HPDE6-E6E7 (cell line): ENCODE results near the gene ZNF630.
"Not testable (repeated sequence)": the region's sequence is repeated elsewhere in the genome, so short reads cannot be mapped to it uniquely, and the experiment has no call there.

Experiments
- DNase-seq: peaks from one replicate; pipeline ENCODE4 v3.0.0; 2011; ENCODE audit warnings: missing footprints; ENCODE audit errors: extremely low spot score

ZNF630 gene

DNA sequence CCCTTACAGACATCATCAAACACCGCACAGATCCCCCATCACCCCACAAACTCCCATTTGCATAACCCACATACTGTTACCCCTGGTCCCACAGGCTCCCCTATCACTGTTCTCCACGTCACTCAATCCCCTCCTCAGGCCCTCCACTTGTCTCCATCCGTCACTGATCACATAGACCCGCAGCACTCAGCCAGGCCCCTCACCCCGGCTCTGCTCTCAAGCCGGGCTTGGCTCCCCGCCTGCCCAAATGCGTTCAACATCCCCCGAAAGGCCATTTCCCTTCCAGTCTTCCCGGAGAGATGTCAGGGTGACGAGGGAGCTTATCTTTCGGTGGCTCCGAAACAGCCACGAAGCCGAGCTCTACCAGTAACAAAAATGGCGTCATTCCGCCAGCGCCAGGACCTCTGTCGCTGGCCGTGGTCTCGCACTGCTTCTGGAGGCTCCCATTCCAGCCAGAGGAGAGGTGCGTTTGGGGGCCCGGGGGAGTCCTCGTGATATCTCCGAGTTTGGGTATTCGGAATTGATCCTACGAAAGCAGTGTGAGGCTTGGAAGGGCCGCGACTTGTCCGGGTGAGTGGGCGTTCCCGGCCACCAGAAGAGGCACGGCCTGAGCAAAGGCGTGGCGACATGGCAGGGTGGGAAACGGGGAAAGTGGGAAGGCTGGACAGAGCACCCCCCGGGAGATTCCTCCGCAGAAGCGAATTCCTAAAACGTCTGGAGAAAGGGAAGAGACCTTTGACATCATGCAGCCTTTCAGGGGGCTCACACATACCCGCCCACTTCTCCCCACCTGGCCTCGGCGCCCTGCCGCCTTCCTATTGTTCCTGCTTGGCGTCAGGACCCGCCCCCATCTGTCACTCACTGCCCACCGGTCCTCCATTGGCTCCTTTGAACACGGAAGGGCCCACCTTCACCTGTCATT, at the start of gene ZNF630:
Gene ZNF630, minus strand, starts transcription at position 577 of the 922 bp plus-strand sequence. CDS start 4,754 bp downstream, outside the sequence.
- DNase-seq, result peak; percentile 74

DNA sequence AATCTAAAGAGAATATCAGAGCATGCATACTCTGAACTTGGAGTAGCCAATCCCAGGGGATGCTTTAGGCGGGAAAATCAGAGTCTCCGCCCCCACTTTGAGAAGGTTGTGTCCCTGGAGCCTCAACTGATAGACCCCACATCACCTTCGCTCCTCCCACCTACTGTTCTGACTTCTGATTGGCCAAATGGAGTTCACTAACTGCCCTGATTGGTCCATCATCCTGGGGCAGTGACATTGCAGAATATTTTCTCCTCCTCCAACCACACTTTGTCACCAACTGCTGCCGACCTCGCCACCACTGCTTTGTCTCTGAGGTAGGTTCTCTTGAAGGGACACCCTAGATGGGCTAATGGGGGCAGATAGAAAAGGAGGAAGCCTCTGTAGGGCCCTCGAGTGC, 36.3 kb upstream of the ZNF630 start:
- DNase-seq, result no peak

DNA sequence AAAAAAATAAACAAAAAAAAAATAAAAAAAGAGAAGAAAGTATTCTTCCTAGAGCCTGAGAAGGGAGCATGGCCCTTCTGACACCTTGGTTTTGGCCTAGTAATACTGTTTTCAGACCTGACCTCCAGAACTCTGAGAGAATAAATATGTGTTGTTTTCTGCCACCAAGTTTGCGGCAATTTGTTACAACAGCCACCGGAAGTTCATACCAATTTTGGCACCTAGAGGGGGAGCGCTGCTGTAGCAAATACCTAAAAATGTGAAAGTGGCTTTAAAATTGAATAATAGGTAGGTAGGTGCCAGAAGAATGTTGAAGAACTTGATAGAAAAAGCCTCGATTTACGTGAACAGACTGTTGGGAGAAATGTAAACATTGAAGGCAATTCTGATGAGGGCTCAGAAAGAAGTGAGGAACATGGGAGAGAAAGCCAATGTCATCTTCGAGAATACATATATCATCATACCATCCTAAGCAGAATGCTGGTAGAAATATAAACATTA, 31.5 kb upstream of the ZNF630 start:
- DNase-seq, result no peak

DNA sequence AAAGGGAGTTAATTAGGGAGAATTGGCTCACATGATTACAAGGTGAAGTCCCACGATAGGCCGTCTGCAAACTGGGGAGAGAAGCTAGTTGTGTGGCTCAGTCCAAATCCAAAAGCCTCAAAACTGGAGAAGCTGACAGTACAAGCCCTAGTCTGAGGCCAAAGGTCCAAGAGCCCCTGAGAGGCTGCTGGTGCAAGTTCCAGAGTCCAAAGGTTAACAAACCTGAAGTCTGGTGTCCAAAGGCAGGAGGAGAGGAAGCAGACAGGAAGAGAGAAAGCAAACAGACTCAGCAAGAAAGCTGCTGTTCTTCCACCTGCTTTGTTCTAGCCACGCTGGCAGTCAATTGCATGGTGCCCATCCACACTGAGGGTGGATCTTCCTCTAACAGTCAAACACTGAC, 30.0 kb upstream of the ZNF630 start:
- DNase-seq, result no peak

DNA sequence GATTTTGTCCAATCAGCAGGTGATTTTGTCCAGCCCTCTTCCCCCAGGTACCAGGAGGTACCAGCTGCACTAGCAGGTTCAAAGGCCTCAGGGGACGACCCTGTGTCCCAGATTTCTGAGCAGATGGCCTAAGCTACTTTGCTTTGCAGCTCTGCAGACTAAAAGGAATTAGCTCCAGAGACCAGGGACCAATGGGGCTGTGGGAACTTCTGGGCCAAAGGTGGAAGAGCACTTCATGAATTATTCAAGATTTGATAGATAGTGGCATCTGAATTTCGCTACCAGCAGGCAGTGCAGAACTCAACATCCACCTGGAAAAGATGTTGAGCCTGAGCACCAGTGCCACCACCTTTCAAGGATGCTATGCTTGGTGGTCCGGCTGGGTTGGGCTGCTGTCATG, 21.1 kb upstream of the ZNF630 start:
- DNase-seq, result not testable (repeated sequence)

DNA sequence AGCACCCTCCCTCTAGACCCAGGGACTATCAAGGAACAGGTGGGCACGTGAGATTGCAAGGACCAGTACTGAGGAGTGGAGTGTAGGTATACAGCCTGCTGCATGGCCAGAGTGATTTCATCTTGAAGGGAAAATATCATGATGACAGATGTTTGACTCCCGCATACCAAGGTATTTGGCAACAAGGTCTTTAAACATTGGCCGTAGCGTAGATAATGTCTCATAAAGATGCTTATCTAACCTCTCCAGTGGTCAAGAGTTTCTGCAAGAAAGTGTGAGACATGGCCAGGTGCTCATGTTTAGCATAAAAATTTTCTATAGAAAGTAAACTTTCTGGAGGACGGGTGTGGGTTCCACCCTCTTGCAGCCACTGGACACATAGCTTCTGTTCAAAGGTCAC, 18.7 kb upstream of the ZNF630 start:
- no peak for DNase-seq

DNA sequence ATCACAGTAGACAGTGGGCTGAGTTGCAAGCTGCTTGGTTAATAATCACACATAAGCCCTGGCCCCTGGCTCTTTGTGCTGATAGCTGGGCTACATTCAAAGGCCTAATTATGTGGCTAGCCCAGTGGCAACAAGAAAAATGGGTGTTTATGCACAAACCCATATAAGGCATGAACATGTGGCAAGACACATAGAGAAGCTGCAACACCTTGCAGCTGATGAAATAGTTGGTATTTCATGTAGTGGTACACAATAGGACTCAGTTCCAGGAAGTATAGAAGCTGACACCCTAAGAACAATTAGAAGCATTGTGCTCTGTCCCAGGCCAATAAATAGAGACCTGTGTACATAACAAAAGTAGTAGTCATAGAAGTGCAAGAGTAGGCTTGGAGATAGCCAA, 14.6 kb upstream of the ZNF630 start:
- DNase-seq, result no peak

DNA sequence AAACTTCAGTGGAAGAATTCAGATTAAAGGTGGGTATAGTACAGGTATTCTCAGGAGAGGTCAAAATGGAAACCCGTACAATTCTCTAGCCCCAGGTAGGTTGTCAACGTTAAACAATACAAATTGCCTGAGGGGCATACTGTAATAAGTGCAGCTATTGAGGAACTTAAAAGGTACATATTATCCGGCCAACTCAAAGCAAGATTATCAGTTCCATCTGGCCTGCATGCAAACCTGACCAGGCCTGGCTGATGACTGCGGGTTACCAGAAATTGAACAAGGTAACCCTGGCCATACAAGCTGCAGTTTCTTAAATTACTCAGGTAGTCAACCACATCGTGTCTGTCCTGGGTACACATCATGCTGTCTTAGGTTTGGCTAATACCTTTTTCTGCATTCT, 12.3 kb upstream of the ZNF630 start:
- DNase-seq, result no peak

DNA sequence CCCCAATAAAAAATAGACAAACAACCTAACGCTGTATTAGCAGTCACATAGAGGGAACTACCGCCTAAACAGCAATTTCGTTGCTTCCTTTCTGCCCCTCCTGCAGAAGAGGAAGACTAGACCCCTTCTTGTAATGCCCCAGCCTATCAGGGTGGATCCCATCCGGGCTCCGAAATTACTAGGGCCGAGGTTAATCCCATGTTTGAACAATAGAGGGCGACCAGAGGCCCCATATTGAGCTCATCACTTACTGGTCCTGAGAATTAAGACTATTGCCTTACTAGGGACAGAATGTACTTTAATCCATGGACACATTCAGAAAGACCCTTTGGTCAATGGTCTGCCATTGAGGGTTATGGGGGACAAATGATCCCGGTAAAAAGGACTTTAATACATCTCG, 11.8 kb upstream of the ZNF630 start:
- peak; percentile 42 for DNase-seq

DNA sequence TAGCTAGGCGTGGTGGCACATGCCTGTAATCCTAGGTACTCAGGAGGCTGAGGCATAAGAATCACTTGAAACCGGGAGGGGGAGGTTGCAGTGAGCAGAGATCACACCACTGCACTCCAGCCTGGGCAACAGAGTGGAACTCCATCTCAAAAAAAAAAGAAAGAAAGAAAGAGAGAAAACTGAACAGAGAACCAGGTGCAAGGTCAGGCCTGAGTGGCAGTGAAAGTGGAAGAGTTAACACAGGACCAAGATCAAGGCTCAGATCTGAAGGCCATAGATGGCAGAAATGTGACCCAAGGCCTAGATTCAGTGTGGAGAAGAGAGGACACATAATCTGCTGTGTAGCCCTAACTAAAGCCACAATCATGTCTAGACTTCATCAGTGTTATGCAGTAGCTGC, 4.9 kb upstream of the ZNF630 start:
- no peak for DNase-seq

DNA sequence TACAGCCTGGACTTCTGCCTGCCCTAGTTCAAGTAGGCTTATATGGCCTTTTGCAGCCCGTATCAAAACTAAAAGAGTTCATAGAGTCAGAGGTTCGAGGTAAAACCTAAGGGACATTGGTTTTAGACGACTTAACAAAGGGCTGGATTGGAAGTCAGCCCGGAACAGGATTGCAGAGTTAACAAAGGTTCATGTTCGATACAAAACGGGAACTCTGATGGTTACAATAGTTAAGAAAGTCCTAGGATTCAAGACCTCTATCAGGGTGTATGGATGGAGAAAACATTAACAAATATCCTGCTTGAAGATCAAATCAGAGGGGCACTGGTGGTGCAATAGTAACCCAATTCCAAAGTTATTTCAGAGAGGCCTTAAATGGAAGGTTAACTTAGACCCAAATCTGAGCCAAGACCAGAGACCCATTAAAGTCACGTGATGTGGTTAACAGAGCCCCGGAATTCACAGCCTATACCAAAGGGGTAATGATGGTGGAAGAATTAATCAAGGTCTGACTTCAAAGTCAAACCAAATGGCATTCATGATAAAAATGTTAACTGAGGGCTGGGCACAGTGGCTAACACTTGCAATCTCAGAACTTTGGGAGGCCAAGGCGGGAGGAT, 656 bp upstream of the ZNF630 start:
- DNase-seq, result no peak

DNA sequence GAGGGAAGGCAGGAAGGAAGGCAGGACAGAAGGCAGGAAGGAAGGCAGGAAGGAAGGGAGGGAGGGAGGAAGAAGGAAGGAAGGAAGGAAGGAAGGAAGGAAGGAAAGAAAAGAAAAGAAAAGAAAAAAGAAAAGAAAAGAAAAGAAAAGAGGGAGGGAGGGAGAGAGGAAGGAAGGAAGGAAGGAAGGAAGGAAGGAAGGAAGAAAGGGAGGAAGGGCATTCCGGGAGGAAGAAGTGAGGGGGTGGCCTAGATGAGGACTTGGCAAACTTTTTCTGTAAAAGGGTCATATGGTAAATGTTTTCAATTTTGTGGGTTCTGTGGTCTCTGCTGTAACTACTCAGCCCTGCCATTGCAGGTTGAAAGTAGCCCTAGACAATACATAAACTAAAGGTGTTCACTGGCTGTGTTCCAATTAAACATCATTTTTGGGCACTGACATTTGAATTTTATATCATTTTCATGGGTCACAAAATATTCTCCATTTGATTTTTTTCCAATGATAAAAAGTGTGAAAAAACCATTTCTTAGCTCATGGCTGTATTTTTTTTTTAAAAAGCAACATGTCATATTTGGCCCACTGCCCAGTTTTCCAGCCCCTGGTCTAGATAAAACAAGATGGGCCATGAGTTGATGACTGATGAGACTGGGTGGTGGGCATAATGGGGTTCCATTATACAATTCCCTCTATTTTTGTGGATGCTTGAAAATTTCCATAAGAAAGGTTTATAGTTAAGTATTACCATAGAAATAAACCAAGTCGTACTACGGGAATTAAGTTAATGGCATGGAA, 3.1 kb downstream of the ZNF630 start:
- DNase-seq, result no peak

DNA sequence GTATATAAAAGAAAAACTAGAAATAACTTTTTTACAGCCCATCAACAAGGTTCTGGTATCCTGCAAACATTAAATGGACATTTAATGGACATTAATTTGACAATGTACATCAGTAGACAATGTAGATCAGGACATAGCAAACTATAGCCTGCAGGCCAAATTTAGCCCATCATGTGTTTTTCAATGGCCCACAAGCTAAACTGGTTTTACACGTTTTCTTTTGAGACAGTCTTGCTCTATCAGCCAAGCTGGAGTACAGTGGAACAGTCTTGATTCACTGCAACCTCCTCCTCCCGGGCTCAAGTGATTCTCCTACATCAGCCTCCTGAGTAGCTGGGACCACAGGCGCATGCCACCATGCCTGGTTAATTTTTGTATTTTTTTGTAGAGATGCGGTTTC, 7.2 kb downstream of the ZNF630 start:
- DNase-seq, result no peak

DNA sequence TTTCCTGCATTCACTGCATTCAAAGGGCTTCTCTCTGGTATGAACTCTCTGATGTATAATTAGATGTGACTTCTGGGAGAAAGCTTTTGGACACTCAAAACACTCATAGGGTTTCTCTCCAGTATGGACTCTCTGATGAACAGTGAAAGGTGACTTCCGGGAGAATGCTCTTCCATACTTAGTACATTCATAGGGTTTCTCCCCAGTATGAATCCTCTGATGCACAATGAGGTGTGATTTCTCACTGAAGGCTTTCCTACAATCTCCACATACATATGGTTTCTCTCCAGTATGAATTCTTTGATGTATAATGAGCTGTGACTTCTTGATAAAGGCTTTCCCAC, 12.2 kb downstream of the ZNF630 start:
- DNase-seq, result no peak

DNA sequence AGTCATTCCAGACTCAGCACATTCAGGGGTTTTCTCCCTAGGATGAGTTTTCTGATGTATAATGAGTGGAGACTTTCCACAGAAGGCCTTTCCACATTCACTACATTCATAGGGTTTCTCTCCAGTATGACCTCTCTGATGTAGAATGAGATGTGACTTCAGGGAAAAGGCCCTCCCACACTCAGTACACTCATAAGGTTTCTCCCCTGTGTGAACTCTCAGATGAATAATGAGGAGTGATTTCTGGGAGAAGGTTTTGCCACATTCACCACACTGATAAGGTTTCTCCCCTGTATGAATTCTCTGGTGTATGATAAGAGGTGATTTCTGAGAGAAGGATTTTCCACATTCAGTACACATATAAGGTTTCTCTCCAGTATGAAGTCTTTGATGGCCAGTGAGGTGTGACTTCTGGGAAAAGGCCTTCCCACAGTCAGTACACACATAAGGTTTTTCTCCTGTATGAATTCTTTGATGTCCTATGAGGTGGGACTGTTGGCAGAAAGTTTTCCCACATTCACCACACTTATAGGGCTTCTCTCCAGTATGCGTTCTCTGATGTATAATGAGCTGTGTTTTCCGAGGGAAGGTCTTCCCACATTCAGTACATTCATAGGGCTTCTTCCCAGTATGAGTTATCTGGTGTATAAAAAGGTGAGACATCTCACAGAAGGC, 12.7 kb downstream of the ZNF630 start:
- no peak for DNase-seq

DNA sequence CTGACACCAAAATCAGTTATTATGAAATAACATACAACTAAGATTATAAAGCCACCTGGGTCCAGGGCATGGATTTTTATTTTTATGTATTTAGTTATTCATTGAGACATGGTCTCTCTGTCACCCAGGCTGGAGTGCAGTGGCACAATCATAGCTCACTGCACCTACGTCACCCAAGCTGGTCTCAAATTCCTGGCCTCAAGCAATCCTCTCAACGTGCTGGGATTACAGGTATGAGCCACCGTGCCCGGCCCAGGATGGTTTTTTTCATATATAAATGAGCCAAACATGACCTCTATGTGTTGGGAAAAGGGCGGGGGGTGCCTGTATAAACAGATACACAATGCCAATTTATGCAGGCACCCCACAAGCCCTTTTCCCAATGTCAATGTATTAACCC, 24.6 kb downstream of the ZNF630 start:
- no peak for DNase-seq

DNA sequence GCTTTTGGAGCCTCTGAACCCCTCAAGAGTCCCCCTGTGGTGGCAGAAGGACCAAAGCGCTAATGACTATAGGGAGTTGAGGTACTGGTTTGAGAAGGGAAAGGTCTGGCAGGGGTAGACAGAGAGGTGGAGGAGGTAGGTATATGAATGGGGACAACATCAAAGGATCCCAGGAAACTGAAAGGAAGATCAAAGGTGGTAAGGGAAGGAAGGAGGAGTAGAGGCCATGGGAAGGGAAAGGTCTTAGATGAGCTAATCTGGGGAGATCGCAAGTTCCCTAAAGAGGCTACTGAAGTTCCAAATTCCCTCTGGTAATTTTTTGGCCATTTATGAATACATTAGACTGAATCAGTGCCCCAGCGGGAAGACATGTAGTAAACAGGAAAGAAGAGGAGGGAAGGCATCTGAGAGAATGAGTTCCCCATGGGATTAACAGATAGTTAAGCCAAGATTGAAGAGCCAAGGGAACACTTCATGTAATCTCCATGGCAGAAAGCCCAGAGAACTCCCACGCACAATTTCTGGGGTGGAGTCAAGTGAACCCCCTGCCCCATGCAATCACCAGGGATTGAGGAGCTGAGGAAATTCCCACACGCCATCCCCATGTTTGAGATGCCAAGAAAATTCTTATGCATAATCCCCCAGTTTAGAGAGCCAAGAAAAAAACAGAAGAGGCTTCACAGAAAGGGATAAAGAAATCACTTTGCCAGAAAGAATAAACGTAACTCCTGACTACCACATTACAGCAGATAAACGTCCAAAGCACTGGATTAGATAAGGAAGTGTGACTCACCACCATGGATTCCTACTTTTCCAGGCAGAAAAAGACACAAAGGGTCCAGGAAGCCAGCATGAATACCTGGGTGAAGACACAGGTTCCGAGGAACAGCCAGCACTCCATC, 25.8 kb downstream of the ZNF630 start:
- peak; percentile 20 for DNase-seq

DNA sequence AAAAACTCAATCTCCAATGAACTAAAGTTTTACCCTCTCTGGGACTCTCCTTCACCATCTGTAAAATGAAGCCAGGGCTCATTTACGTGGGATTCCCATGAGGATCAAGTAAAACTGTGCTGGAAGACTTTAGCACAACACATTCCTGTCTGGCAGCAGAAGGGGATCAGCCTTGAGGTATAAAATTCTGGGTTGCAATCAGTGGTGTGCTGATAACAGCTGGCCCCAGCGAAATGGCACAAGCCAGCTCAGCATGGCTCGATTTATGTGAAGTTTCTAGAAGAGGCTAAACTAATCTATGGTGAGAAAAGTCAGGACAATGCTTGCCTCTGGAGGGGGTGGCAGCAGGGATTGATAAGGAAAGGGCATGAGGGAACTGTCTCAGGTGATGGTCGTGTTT, 28.4 kb downstream of the ZNF630 start:
- no peak for DNase-seq

DNA sequence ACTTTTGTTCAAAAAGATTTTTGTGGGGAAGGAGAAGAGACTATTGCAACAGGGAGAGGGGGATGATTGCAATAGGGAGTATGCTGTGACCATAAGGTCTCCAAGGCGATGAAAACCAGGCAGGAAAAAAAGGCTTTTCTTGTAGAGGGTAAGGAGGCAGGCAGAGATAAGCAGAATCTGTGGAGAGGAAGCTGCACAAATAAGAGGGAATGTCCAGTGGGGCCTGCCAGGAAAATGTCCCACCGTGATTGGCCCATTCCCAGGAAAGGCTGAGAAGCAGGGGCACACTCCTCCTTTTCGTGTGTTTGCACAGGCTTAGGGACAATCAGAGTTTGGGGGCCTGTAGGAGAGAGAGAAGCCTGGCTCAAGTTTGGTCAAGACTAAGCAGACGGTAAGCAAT, 35.5 kb downstream of the ZNF630 start:
- DNase-seq, result no peak

DNA sequence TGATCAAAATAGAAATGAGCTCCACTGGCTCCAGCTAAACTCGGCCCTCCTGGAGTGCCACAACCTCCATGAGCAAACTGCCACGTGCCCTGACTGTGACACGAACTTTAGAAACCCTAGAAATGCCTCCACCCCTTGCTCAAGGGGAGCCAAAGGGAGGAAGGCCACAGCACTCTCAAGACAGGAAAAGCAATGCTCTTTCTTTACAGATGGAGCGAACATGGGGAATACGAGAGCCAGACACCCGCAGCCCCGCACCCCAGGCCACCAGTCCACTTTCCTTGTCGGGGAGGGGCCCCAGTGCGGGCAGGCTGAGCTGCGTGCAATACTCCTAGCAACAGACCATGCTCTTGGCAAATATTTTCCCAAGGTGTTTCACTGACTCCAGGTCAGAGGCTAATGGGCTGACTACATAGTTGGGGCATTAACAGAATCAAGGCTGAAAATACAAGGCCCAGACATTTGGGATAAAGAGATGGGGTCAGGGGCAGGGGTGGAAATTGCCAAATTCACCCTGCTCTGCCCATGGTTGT, 40.7 kb downstream of the ZNF630 start:
- not testable (repeated sequence) for DNase-seq

DNA sequence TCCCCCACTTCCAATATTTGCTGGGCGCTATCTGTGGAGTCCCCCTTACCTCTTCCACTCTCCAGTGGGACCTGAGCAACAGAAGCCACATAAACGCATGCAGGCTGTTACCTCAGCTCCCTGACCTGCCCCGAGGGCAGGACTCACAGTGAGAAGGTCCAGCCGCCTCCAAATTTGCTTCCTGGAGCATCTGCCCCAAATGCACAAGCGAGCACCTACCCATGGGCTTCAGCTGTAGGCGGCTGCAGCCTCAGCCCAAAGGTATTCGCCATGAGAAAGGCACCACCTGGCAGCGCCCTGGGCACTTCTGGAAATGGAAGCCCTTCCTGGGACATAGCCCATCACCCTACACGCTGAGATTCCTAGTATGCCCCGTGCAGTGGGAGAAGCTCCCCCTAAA, 41.2 kb downstream of the ZNF630 start:
- no peak for DNase-seq
